Measurements from ENCODE around the gene PDIK1L. TPM values are rescaled to one million over a fixed set of nuclear protein-coding genes. Genes with fewer than 3 reads are reported as not detected.

PDIK1L gene
- total RNA-seq, 1 donor: 6.5 TPM

DNA sequence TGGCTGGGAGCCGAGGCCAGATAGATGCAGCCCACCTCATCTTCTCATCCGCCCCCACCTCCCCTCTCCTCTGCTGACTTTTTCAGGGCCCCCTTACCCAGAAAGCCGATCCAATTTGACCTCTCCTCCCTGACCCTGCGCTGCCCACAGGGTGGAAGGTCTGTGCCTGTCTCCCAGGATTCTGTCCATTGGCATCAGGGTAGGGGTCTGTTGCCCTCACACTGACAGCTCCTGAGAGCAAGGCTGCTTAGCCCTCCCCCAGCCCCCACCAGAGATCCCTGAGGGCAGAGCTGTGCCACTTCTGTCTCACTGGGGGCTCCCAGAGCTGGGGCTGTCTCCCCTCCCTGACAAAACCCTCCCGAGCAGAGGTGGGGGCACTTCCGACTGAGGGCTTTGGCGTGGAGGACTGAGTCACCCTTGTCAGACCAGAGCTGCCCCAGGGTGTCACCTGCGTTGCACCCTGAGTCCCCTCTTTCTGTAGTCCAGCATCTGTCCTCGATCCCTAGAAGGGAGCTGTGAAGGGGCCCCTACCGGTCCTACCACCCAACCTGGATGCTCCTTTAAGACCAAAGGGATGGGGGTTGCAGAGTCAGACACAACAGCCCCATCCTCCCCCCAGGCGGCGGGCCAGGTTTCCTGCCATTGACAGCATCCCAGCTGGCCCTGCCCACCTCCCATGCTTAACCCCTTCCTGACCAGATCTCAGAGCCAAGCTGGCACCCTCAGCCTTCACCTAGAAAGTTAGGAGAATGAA lies 44.8 kb downstream of the PDIK1L start:
- TF ChIP-seq, protein P1, sequence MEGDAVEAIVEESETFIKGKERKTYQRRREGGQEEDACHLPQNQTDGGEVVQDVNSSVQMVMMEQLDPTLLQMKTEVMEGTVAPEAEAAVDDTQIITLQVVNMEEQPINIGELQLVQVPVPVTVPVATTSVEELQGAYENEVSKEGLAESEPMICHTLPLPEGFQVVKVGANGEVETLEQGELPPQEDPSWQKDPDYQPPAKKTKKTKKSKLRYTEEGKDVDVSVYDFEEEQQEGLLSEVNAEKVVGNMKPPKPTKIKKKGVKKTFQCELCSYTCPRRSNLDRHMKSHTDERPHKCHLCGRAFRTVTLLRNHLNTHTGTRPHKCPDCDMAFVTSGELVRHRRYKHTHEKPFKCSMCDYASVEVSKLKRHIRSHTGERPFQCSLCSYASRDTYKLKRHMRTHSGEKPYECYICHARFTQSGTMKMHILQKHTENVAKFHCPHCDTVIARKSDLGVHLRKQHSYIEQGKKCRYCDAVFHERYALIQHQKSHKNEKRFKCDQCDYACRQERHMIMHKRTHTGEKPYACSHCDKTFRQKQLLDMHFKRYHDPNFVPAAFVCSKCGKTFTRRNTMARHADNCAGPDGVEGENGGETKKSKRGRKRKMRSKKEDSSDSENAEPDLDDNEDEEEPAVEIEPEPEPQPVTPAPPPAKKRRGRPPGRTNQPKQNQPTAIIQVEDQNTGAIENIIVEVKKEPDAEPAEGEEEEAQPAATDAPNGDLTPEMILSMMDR (IDR thresholded peaks at IDR 0.05; ENCODE audit: extremely low read depth, low read depth, low read length): no peak
- Histone ChIP-seq H3K36me3 (ENCODE audit: insufficient read depth, low read length) (no peaks in the 10 kb centered on the region), H4K20me1 (ENCODE audit: insufficient read depth, low read length) (no peaks in the 10 kb centered on the region), H2AFZ (ENCODE audit: low read length) (no peak overlapping the region), H3K4me1 (ENCODE audit: insufficient read depth, low read length) (no peaks in the 10 kb centered on the region), H3K79me2 (ENCODE audit: insufficient read depth, low read length) (no peaks in the 10 kb centered on the region), H3K27me3 (ENCODE audit: insufficient read depth, low read length) (peaks cover 35% of the 10 kb centered on the region), H3K4me3 (ENCODE audit: insufficient read depth, low read length) (no peak overlapping the region), H3K4me2 (ENCODE audit: insufficient read depth, low read length) (no peak overlapping the region), H3K27ac (ENCODE audit: low read depth, low read length) (no peak overlapping the region), H3K9me3 (ENCODE audit: low read depth, low read length) (no peaks in the 10 kb centered on the region)
- DNase-seq (ENCODE audit: insufficient read length, low spot score, missing footprints): no peak

DNA sequence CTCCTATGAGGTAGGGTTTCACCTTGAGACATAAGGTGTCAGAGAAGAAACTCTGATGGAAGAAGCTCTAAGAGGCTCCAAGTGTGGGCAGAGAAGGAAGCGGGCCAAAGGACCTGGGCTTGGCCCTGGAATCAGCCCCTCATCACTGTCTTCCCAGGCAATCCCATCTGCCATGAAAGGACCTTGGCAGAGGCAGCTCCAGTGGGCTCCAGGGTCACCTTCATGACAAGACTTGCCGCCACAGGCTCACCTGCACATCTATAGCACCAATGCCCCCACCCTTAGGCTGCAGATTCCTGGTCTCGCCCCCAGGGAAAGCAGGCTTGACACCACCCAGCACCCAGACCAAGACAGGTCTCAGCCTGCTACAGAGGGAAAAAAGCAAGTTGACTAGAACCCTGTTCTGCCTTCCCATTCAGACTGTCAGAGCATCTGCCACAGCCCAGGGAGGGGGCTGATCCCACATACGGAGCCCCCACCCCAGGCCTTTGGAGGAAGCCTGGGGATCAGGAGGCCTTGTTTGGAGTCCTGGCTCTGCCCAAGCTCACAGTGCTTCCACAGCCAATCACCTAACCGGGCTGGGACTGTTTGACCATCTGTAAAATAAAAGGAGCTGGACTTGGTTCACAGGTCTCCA lies 46.8 kb downstream of the PDIK1L start:
- H3K4me1 ChIP-seq (ENCODE audit: insufficient read depth, low read length): peaks cover 4% of the 10 kb centered on the region
- no peaks in the 10 kb centered on the region for H3K79me2 ChIP-seq (ENCODE audit: insufficient read depth, low read length)
- H3K4me3 ChIP-seq (ENCODE audit: insufficient read depth, low read length): no peak overlapping the region
- H4K20me1 ChIP-seq (ENCODE audit: insufficient read depth, low read length): no peaks in the 10 kb centered on the region
- H3K9me3 ChIP-seq (ENCODE audit: low read depth, low read length): no peaks in the 10 kb centered on the region
- H3K27me3 ChIP-seq (ENCODE audit: insufficient read depth, low read length): peaks cover 36% of the 10 kb centered on the region
- no peak overlapping the region for H2AFZ ChIP-seq (ENCODE audit: low read length)
- no peak overlapping the region for H3K27ac ChIP-seq (ENCODE audit: low read depth, low read length)
- no peak for DNase-seq (ENCODE audit: insufficient read length, low spot score, missing footprints)
- no peaks in the 10 kb centered on the region for H3K36me3 ChIP-seq (ENCODE audit: insufficient read depth, low read length)
- no peak overlapping the region for H3K4me2 ChIP-seq (ENCODE audit: insufficient read depth, low read length)
- TF ChIP-seq, protein P1 (IDR thresholded peaks at IDR 0.05; ENCODE audit: extremely low read depth, low read depth, low read length): no peak

DNA sequence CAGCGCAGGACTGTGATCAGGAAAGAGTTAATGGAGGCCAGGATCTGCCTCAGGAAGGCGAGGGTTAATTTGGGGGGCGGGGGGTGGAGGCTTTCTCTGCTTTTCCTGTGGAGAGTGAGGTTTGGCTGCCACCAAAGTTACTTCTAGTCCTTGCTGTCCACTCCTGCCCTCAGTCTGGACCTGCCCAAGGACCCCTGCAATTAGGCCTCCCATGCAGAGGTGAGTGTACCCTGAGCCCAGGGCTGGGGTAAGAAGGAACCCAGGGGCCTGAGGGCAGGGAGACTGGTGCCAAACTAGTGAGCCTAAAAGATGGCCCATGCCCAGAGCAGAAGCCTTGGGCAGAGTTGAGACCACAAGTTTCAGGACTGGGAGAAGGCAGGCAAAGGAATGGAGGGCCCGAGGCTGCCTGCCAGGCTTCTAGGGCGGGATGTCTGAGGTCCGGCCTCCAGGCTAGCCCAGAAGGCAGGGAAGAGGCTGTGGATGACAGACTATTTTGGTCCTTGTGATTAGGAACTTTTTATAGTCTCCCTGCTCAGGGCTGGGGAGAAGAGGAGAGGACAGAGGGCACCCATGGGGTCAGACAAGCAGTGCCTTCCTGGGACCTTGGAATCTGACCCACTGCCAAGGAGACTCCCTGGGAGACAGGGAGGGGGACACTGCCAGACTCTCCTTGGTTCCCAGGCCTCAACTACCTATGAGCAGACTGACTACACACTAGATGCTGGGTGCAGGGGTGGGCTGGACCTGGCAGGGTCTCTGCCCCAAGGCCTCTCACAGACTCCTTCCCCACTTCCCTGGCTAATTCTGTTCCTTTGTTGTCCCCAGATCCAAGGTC lies 47.5 kb downstream of the PDIK1L start, which contains the start of gene FAM110D:
FAM110D (plus strand) TSS at position 172 of the 835 bp plus-strand sequence. CDS start 2,213 bp downstream, outside the sequence.
- Histone ChIP-seq H4K20me1 (ENCODE audit: insufficient read depth, low read length) (no peaks in the 10 kb centered on the region), H2AFZ (ENCODE audit: low read length) (no peak within 1 kb of the TSS), H3K4me3 (ENCODE audit: insufficient read depth, low read length) (no peak within 1 kb of the TSS), H3K4me2 (ENCODE audit: insufficient read depth, low read length) (no peak within 1 kb of the TSS), H3K36me3 (ENCODE audit: insufficient read depth, low read length) (no peaks in the 10 kb centered on the region), H3K27me3 (ENCODE audit: insufficient read depth, low read length) (peaks cover 33% of the 10 kb centered on the region), H3K4me1 (ENCODE audit: insufficient read depth, low read length) (peaks cover 4% of the 10 kb centered on the region), H3K79me2 (ENCODE audit: insufficient read depth, low read length) (no peaks in the 10 kb centered on the region), H3K9me3 (ENCODE audit: low read depth, low read length) (no peaks in the 10 kb centered on the region), H3K27ac (ENCODE audit: low read depth, low read length) (no peak within 1 kb of the TSS)
- TF ChIP-seq, protein P1 (IDR thresholded peaks at IDR 0.05; ENCODE audit: extremely low read depth, low read depth, low read length): no peak
- DNase-seq (ENCODE audit: insufficient read length, low spot score, missing footprints): peak; percentile 87

DNA sequence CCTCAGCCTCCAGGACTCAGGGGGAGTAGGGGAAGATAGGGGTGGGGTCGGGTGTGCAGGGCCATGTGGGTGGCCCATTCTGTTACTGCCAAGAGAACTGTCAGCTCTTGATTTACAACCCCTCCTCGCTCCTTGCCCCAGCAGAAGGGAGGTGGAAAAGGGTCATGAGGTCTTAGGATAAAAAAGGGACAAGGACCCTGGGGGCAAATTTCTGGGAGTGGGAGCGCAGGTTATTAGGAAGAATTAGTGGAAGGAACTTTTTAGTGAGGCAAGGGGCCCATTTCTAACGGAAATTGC lies 48.1 kb downstream of the PDIK1L start:
- no peaks in the 10 kb centered on the region for H3K79me2 ChIP-seq (ENCODE audit: insufficient read depth, low read length)
- H3K4me3 ChIP-seq (ENCODE audit: insufficient read depth, low read length): no peak overlapping the region
- no peak overlapping the region for H3K27ac ChIP-seq (ENCODE audit: low read depth, low read length)
- H3K27me3 ChIP-seq (ENCODE audit: insufficient read depth, low read length): peaks cover 33% of the 10 kb centered on the region
- TF ChIP-seq, protein P1 (IDR thresholded peaks at IDR 0.05; ENCODE audit: extremely low read depth, low read depth, low read length): no peak
- H3K4me2 ChIP-seq (ENCODE audit: insufficient read depth, low read length): no peak overlapping the region
- no peaks in the 10 kb centered on the region for H4K20me1 ChIP-seq (ENCODE audit: insufficient read depth, low read length)
- no peaks in the 10 kb centered on the region for H3K9me3 ChIP-seq (ENCODE audit: low read depth, low read length)
- H3K4me1 ChIP-seq (ENCODE audit: insufficient read depth, low read length): peaks cover 4% of the 10 kb centered on the region
- no peak overlapping the region for H2AFZ ChIP-seq (ENCODE audit: low read length)
- H3K36me3 ChIP-seq (ENCODE audit: insufficient read depth, low read length): no peaks in the 10 kb centered on the region
- DNase-seq (ENCODE audit: insufficient read length, low spot score, missing footprints): no peak

All from osteoblast (primary cell).